H54 (cell line): ENCODE results near the gene USP17L15.
"Not testable (repeated sequence)": the region's sequence is repeated elsewhere in the genome, so short reads cannot be mapped to it uniquely, and the experiment has no call there.

ENCODE experiments used
- DNase-seq: peaks from one replicate; pipeline ENCODE4 v3.0.0; 2011; ENCODE audit warnings: low spot score, mixed read lengths; ENCODE audit not compliant: insufficient read length
- FAIRE-seq: peaks from 3 replicates; lab custom pipeline; 2011; peaks lifted over from hg19 to GRCh38; lab: Jason Lieb, UNC

Gene USP17L15

DNA sequence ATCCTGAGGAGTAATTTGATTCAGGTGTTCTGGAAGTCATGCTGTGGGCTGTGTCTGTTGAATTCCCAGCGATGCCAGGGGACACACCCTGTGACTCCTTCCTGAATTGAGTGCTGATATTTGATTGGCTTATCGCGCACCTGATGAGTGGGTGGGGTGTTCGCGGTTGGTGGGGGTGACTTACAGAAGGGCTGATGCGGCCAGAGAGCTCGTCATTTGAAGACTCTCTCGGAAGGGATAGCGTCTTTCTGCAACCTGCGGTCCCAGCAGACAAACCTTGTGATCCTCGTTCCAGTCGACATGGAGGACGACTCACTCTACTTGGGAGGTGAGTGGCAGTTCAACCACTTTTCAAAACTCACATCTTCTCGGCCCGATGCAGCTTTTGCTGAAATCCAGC is at the start of gene USP17L15:
TSS of gene USP17L15 (plus strand) at position 301 of the 400 bp plus-strand sequence. CDS start at position 301, 0 bp downstream.
- not testable (repeated sequence) for FAIRE-seq, DNase-seq

DNA sequence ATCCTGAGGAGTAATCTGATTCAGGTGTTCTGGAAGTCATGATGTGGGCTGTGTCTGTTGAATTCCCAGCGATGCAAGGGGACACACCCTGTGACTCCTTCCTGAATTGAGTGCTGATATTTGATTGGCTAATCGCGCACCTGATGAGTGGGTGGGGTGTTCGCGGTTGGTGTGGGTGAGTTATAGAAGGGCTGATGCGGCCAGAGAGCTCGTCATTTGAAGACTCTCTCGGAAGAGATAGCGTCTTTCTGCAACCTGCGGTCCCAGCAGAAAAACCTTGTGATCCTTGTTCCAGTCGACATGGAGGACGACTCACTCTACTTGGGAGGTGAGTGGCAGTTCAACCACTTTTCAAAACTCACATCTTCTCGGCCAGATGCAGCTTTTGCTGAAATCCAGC is 23.8 kb upstream of the USP17L15 start, which contains the start of gene USP17L10:
TSS of gene USP17L10 (plus strand) at position 301 of the 400 bp plus-strand sequence. CDS start at position 301, 0 bp downstream.
- not testable (repeated sequence) for FAIRE-seq, DNase-seq

- FAIRE-seq, DNase-seq: not testable (repeated sequence)
Observed at GRCh38 chr4:9214701-9215100, 19.5 kb upstream of the USP17L15 start.

DNA sequence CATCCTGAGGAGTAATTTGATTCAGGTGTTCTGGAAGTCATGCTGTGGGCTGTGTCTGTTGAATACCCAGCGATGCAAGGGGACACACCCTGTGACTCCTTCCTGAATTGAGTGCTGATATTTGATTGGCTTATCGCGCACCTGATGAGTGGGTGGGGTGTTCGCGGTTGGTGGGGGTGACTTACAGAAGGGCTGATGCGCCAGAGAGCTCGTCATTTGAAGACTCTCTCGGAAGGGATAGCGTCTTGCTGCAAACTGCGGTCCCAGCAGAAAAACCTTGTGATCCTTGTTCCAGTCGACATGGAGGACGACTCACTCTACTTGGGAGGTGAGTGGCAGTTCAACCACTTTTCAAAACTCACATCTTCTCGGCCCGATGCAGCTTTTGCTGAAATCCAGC is 19.1 kb upstream of the USP17L15 start, which contains the start of gene USP17L11:
TSS of gene USP17L11 (plus strand) at position 301 of the 400 bp plus-strand sequence. CDS start at position 301, 0 bp downstream.
- not testable (repeated sequence) for DNase-seq, FAIRE-seq

GRCh38 chr4:9219852-9220251 is 14.3 kb upstream of the USP17L15 start, which contains the start of gene USP17L12:
TSS of gene USP17L12 (plus strand) at chr4:9220152. CDS start at chr4:9220152, 0 bp downstream.
- FAIRE-seq, DNase-seq: not testable (repeated sequence)

GRCh38 chr4:9224596-9224995 is 9.6 kb upstream of the USP17L15 start, which contains the start of gene USP17L13:
TSS of gene USP17L13 (plus strand) at chr4:9224896. CDS start at chr4:9224896, 0 bp downstream.
- not testable (repeated sequence) for DNase-seq, FAIRE-seq

- not testable (repeated sequence) for DNase-seq, FAIRE-seq
Observed at GRCh38 chr4:9230249-9230648, 3.9 kb upstream of the USP17L15 start.

GRCh38 chr4:9238461-9238860 is 4.3 kb downstream of the USP17L15 start:
- not testable (repeated sequence) for DNase-seq, FAIRE-seq

DNA sequence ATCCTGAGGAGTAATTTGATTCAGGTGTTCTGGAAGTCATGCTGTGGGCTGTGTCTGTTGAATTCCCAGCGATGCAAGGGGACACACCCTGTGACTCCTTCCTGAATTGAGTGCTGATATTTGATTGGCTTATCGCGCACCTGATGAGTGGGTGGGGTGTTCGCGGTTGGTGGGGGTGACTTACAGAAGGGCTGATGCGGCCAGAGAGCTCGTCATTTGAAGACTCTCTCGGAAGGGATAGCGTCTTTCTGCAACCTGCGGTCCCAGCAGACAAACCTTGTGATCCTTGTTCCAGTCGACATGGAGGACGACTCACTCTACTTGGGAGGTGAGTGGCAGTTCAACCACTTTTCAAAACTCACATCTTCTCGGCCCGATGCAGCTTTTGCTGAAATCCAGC is 9.4 kb downstream of the USP17L15 start, which contains the start of gene USP17L17:
TSS of gene USP17L17 (plus strand) at position 301 of the 400 bp plus-strand sequence. CDS start at position 301, 0 bp downstream.
- DNase-seq, FAIRE-seq: not testable (repeated sequence)

DNA sequence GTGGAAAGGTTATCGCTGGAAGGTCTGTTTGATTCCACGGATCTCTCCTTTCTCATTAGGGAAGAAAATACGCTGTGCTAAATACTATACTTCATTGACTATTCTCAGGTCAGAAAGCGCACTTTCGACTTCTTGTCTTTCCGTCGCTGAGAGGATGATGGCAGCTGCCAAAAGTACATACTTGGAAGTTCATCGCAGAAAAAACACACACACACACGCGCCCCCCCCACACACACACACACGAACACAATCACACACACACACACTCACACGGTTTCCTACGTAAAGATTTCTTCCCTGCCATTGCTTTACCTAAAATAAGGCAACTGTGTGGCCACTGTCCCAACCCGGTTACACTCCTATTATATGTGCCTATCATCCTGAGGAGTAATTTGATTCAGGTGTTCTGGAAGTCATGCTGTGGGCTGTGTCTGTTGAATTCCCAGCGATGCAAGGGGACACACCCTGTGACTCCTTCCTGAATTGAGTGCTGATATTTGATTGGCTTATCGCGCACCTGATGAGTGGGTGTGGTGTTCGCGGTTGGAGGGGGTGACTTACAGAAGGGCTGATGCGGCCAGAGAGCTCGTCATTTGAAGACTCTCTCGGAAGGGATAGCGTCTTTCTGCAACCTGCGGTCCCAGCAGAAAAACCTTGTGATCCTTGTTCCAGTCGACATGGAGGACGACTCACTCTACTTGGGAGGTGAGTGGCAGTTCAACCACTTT is 13.9 kb downstream of the USP17L15 start, which contains the start of gene USP17L18:
TSS of gene USP17L18 (plus strand) at position 678 of the 728 bp plus-strand sequence. CDS start at position 678, 0 bp downstream.
- not testable (repeated sequence) for DNase-seq, FAIRE-seq

GRCh38 chr4:9253078-9253477 is 18.9 kb downstream of the USP17L15 start, which contains the start of gene USP17L19:
TSS of gene USP17L19 (plus strand) at chr4:9253378. CDS start at chr4:9253378, 0 bp downstream.
- not testable (repeated sequence) for DNase-seq, FAIRE-seq

DNA sequence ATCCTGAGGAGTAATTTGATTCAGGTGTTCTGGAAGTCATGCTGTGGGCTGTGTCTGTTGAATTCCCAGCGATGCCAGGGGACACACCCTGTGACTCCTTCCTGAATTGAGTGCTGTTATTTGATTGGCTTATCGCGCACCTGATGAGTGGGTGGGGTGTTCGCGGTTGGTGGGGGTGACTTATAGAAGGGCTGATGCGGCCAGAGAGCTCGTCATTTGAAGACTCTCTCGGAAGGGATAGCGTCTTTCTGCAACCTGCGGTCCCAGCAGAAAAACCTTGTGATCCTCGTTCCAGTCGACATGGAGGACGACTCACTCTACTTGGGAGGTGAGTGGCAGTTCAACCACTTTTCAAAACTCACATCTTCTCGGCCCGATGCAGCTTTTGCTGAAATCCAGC is 23.6 kb downstream of the USP17L15 start, which contains the start of gene USP17L20:
TSS of gene USP17L20 (plus strand) at position 301 of the 400 bp plus-strand sequence. CDS start at position 301, 0 bp downstream.
- FAIRE-seq, DNase-seq: not testable (repeated sequence)

DNA sequence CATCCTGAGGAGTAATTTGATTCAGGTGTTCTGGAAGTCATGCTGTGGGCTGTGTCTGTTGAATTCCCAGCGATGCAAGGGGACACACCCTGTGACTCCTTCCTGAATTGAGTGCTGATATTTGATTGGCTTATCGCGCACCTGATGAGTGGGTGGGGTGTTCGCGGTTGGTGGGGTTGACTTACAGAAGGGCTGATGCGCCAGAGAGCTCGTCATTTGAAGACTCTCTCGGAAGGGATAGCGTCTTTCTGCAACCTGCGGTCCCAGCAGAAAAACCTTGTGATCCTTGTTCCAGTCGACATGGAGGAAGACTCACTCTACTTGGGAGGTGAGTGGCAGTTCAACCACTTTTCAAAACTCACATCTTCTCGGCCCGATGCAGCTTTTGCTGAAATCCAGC is 28.4 kb downstream of the USP17L15 start, which contains the start of gene USP17L21:
TSS of gene USP17L21 (plus strand) at position 301 of the 400 bp plus-strand sequence. CDS start at position 301, 0 bp downstream.
- DNase-seq, FAIRE-seq: not testable (repeated sequence)

GRCh38 chr4:9267319-9267718 is 33.1 kb downstream of the USP17L15 start, which contains the start of gene USP17L22:
TSS of gene USP17L22 (plus strand) at chr4:9267619. CDS start at chr4:9267619, 0 bp downstream.
- not testable (repeated sequence) for FAIRE-seq, DNase-seq

DNA sequence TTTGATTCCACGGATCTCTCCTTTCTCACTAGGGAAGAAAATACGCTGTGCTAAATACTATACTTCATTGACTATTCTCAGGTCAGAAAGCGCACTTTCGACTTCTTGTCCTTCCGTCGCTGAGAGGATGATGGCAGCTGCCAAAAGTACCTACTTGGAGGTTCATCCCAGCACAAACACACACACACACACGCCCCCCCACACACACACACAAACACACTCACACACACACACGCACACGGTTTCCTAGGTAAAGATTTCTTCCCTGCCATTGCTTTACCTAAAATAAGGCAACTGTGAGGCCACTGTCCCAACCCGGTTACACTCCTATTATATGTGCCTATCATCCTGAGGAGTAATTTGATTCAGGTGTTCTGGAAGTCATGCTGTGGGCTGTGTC is 37.5 kb downstream of the USP17L15 start:
- DNase-seq, FAIRE-seq: not testable (repeated sequence)
